ENCODE measurements around the gene MYLIP.

Gene MYLIP

DNA sequence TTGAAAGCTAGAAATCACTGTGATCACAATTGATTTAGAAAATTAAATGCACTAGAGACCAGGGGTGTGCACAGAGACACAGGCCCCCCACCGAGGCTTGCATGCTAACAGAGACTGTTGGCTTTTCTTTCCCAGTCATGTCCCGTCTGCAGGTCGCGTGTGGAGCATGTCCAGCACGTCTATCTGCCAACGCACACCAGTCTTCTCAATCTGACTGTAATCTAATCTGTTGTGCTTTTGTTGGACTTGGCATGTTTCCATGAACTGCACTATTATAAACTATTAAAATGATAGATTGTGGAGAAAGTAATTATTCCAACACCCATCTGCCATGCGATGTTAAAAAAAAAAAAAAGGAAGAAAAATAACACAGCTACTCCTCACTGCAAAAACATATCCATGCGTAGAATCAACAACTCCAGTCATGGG lies 17.7 kb downstream of the MYLIP start (continued):
- TF ChIP-seq, protein P1, sequence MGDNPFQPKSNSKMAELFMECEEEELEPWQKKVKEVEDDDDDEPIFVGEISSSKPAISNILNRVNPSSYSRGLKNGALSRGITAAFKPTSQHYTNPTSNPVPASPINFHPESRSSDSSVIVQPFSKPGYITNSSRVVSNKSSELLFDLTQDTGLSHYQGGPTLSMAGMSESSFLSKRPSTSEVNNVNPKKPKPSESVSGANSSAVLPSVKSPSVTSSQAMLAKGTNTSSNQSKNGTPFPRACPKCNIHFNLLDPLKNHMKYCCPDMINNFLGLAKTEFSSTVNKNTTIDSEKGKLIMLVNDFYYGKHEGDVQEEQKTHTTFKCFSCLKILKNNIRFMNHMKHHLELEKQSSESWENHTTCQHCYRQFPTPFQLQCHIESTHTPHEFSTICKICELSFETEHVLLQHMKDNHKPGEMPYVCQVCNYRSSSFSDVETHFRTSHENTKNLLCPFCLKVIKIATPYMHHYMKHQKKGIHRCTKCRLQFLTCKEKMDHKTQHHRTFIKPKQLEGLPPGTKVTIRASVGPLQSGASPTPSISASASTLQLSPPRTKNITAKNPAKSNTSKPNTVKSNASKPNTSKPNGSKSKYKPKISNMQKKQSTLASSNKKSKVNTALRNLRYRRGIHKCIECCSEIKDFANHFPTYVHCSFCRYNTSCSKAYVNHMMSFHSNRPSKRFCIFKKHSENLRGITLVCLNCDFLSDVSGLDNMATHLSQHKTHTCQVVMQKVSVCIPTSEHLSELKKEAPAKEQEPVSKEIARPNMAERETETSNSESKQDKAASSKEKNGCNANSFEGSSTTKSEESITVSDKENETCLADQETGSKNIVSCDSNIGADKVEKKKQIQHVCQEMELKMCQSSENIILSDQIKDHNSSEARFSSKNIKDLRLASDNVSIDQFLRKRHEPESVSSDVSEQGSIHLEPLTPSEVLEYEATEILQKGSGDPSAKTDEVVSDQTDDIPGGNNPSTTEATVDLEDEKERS (tag by site-specific recombination; IDR thresholded peaks at IDR 0.05), result 0 out of 2 replicates have a peak, but pooled peaks have one; percentile 44
- TF ChIP-seq, protein P2, sequence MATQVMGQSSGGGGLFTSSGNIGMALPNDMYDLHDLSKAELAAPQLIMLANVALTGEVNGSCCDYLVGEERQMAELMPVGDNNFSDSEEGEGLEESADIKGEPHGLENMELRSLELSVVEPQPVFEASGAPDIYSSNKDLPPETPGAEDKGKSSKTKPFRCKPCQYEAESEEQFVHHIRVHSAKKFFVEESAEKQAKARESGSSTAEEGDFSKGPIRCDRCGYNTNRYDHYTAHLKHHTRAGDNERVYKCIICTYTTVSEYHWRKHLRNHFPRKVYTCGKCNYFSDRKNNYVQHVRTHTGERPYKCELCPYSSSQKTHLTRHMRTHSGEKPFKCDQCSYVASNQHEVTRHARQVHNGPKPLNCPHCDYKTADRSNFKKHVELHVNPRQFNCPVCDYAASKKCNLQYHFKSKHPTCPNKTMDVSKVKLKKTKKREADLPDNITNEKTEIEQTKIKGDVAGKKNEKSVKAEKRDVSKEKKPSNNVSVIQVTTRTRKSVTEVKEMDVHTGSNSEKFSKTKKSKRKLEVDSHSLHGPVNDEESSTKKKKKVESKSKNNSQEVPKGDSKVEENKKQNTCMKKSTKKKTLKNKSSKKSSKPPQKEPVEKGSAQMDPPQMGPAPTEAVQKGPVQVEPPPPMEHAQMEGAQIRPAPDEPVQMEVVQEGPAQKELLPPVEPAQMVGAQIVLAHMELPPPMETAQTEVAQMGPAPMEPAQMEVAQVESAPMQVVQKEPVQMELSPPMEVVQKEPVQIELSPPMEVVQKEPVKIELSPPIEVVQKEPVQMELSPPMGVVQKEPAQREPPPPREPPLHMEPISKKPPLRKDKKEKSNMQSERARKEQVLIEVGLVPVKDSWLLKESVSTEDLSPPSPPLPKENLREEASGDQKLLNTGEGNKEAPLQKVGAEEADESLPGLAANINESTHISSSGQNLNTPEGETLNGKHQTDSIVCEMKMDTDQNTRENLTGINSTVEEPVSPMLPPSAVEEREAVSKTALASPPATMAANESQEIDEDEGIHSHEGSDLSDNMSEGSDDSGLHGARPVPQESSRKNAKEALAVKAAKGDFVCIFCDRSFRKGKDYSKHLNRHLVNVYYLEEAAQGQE (tag by site-specific recombination; IDR thresholded peaks at IDR 0.05), result no peak
- TF ChIP-seq, protein P3, sequence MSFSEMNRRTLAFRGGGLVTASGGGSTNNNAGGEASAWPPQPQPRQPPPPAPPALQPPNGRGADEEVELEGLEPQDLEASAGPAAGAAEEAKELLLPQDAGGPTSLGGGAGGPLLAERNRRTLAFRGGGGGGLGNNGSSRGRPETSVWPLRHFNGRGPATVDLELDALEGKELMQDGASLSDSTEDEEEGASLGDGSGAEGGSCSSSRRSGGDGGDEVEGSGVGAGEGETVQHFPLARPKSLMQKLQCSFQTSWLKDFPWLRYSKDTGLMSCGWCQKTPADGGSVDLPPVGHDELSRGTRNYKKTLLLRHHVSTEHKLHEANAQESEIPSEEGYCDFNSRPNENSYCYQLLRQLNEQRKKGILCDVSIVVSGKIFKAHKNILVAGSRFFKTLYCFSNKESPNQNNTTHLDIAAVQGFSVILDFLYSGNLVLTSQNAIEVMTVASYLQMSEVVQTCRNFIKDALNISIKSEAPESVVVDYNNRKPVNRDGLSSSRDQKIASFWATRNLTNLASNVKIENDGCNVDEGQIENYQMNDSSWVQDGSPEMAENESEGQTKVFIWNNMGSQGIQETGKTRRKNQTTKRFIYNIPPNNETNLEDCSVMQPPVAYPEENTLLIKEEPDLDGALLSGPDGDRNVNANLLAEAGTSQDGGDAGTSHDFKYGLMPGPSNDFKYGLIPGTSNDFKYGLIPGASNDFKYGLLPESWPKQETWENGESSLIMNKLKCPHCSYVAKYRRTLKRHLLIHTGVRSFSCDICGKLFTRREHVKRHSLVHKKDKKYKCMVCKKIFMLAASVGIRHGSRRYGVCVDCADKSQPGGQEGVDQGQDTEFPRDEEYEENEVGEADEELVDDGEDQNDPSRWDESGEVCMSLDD (tag by site-specific recombination; IDR thresholded peaks at IDR 0.05), result 0 out of 2 replicates have a peak, but pooled peaks have one; percentile 25
- no peak for TF ChIP-seq ZNF169 (tag by site-specific recombination; IDR thresholded peaks at IDR 0.05)
- no peak for TF ChIP-seq ZNF157 (tag by site-specific recombination; IDR thresholded peaks at IDR 0.05)
- no peak for TF ChIP-seq ZNF416 (tag by site-specific recombination; IDR thresholded peaks at IDR 0.05)
- TF ChIP-seq, protein P4, sequence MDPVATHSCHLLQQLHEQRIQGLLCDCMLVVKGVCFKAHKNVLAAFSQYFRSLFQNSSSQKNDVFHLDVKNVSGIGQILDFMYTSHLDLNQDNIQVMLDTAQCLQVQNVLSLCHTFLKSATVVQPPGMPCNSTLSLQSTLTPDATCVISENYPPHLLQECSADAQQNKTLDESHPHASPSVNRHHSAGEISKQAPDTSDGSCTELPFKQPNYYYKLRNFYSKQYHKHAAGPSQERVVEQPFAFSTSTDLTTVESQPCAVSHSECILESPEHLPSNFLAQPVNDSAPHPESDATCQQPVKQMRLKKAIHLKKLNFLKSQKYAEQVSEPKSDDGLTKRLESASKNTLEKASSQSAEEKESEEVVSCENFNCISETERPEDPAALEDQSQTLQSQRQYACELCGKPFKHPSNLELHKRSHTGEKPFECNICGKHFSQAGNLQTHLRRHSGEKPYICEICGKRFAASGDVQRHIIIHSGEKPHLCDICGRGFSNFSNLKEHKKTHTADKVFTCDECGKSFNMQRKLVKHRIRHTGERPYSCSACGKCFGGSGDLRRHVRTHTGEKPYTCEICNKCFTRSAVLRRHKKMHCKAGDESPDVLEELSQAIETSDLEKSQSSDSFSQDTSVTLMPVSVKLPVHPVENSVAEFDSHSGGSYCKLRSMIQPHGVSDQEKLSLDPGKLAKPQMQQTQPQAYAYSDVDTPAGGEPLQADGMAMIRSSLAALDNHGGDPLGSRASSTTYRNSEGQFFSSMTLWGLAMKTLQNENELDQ (tag by site-specific recombination; IDR thresholded peaks at IDR 0.05; ENCODE audit: low read depth), result no peak
- TF ChIP-seq, protein P5, sequence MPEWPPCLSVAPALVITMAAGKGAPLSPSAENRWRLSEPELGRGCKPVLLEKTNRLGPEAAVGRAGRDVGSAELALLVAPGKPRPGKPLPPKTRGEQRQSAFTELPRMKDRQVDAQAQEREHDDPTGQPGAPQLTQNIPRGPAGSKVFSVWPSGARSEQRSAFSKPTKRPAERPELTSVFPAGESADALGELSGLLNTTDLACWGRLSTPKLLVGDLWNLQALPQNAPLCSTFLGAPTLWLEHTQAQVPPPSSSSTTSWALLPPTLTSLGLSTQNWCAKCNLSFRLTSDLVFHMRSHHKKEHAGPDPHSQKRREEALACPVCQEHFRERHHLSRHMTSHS (tag by site-specific recombination; IDR thresholded peaks at IDR 0.05), result peak; percentile 44; the same call in 1 of the 2 replicates
- TF ChIP-seq ZNF132 (tag by site-specific recombination; IDR thresholded peaks at IDR 0.05; ENCODE audit: borderline replicate concordance), result no peak
- no peak for TF ChIP-seq ZBTB7A (tag by site-specific recombination; IDR thresholded peaks at IDR 0.05; ENCODE audit: low read depth)
- 0 out of 2 replicates have a peak, but pooled peaks have one; percentile 16 for TF ChIP-seq YY2 (tag by site-specific recombination; IDR thresholded peaks at IDR 0.05)
- TF ChIP-seq, protein P6, sequence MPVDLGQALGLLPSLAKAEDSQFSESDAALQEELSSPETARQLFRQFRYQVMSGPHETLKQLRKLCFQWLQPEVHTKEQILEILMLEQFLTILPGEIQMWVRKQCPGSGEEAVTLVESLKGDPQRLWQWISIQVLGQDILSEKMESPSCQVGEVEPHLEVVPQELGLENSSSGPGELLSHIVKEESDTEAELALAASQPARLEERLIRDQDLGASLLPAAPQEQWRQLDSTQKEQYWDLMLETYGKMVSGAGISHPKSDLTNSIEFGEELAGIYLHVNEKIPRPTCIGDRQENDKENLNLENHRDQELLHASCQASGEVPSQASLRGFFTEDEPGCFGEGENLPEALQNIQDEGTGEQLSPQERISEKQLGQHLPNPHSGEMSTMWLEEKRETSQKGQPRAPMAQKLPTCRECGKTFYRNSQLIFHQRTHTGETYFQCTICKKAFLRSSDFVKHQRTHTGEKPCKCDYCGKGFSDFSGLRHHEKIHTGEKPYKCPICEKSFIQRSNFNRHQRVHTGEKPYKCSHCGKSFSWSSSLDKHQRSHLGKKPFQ (tag by site-specific recombination; IDR thresholded peaks at IDR 0.05), result peak; percentile 94
- TF ChIP-seq ZIC2 (tag by site-specific recombination; IDR thresholded peaks at IDR 0.05), result peak; percentile 85
- no peak for TF ChIP-seq SP3 (tag by site-specific recombination; IDR thresholded peaks at IDR 0.05)
- TF ChIP-seq, protein P7, sequence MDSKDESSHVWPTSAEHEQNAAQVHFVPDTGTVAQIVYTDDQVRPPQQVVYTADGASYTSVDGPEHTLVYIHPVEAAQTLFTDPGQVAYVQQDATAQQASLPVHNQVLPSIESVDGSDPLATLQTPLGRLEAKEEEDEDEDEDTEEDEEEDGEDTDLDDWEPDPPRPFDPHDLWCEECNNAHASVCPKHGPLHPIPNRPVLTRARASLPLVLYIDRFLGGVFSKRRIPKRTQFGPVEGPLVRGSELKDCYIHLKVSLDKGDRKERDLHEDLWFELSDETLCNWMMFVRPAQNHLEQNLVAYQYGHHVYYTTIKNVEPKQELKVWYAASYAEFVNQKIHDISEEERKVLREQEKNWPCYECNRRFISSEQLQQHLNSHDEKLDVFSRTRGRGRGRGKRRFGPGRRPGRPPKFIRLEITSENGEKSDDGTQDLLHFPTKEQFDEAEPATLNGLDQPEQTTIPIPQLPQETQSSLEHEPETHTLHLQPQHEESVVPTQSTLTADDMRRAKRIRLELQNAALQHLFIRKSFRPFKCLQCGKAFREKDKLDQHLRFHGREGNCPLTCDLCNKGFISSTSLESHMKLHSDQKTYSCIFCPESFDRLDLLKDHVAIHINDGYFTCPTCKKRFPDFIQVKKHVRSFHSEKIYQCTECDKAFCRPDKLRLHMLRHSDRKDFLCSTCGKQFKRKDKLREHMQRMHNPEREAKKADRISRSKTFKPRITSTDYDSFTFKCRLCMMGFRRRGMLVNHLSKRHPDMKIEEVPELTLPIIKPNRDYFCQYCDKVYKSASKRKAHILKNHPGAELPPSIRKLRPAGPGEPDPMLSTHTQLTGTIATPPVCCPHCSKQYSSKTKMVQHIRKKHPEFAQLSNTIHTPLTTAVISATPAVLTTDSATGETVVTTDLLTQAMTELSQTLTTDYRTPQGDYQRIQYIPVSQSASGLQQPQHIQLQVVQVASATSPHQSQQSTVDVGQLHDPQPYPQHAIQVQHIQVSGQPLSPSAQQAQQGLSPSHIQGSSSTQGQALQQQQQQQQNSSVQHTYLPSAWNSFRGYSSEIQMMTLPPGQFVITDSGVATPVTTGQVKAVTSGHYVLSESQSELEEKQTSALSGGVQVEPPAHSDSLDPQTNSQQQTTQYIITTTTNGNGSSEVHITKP (tag by site-specific recombination; IDR thresholded peaks at IDR 0.05), result peak; percentile 51
- TF ChIP-seq, protein P8, sequence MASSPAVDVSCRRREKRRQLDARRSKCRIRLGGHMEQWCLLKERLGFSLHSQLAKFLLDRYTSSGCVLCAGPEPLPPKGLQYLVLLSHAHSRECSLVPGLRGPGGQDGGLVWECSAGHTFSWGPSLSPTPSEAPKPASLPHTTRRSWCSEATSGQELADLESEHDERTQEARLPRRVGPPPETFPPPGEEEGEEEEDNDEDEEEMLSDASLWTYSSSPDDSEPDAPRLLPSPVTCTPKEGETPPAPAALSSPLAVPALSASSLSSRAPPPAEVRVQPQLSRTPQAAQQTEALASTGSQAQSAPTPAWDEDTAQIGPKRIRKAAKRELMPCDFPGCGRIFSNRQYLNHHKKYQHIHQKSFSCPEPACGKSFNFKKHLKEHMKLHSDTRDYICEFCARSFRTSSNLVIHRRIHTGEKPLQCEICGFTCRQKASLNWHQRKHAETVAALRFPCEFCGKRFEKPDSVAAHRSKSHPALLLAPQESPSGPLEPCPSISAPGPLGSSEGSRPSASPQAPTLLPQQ (tag by site-specific recombination; IDR thresholded peaks at IDR 0.05), result peak; percentile 62; the same call in 1 of the 2 replicates
- no peak for TF ChIP-seq ZNF76 (tag by site-specific recombination; IDR thresholded peaks at IDR 0.05; ENCODE audit: borderline replicate concordance, low read depth)
- no peak for TF ChIP-seq ZNF596 (tag by site-specific recombination; IDR thresholded peaks at IDR 0.05)
- TF ChIP-seq REPIN1 (tag by site-specific recombination; IDR thresholded peaks at IDR 0.05; ENCODE audit: low read depth), result 0 out of 2 replicates have a peak, but pooled peaks have one; percentile 47
